ENCODE results near the gene DNAJC5. TPM values are rescaled to one million over a fixed set of nuclear protein-coding genes. Genes with fewer than 3 reads are reported as not detected.
"Not testable (repeated sequence)": the region's sequence is repeated elsewhere in the genome, so short reads cannot be mapped to it uniquely, and the experiment has no call there.

Gene DNAJC5
- polyA plus RNA-seq, 3 donors = 19.0 to 22.9 (median 21.1) TPM

GRCh38 chr20:63929473-63929883, 34.6 kb downstream of the DNAJC5 start:
- H3K27ac ChIP-seq (ENCODE audit: low read depth, low read length) = not testable (repeated sequence)
- WGBS, 3 donors = 96 to 97% (median 96%) methylated on average over 31 of the region's 31 CpGs

GRCh38 chr20:63930971-63931553, 36.1 kb downstream of the DNAJC5 start:
- H3K27ac ChIP-seq (ENCODE audit: low read depth, low read length) = no peak overlapping the region
- WGBS, 3 donors = 81 to 92% (median 90%) methylated on average over 37 of the region's 37 CpGs

GRCh38 chr20:63931735-63932134, 36.8 kb downstream of the DNAJC5 start:
- WGBS, 3 donors = 91 to 97% (median 95%) methylated on average over 19 of the region's 19 CpGs
- no peak overlapping the region for H3K27ac ChIP-seq (ENCODE audit: low read depth, low read length)

GRCh38 chr20:63932606-63933160, 37.8 kb downstream of the DNAJC5 start:
- H3K27ac ChIP-seq (ENCODE audit: low read depth, low read length) = no peak overlapping the region
- 91 to 92% (median 92%) methylated on average over 17 of the region's 17 CpGs for WGBS, 3 donors

- H3K27ac ChIP-seq (ENCODE audit: low read depth, low read length) = no peak overlapping the region
- 84 to 88% (median 86%) methylated on average over 5 of the region's 5 CpGs for WGBS, 3 donors
These were observed 38.7 kb downstream of the DNAJC5 start for GRCh38 chr20:63933646-63934045.

GRCh38 chr20:63934271-63935068, 39.5 kb downstream of the DNAJC5 start:
- no peak overlapping the region for H3K27ac ChIP-seq (ENCODE audit: low read depth, low read length)
- WGBS, 3 donors = 84 to 86% (median 84%) methylated on average over 37 of the region's 37 CpGs

GRCh38 chr20:63935447-63935846, 40.5 kb downstream of the DNAJC5 start:
- 94 to 95% (median 94%) methylated on average over 9 of the region's 9 CpGs for WGBS, 3 donors
- H3K27ac ChIP-seq (ENCODE audit: low read depth, low read length) = no peak overlapping the region

GRCh38 chr20:63937596-63937995, 42.7 kb downstream of the DNAJC5 start:
- H3K27ac ChIP-seq (ENCODE audit: low read depth, low read length) = no peak overlapping the region
- 84 to 87% (median 86%) methylated on average over 14 of the region's 14 CpGs for WGBS, 3 donors

- WGBS, 3 donors = 68 to 90% (median 73%) methylated on average over 23 to 33 of the region's 33 CpGs
- no peak overlapping the region for H3K27ac ChIP-seq (ENCODE audit: low read depth, low read length)
These were observed 44.4 kb downstream of the DNAJC5 start for GRCh38 chr20:63939061-63939935.

- 89 to 92% (median 90%) methylated on average over 23 of the region's 23 CpGs for WGBS, 3 donors
- no peak overlapping the region for H3K27ac ChIP-seq (ENCODE audit: low read depth, low read length)
These were observed 45.1 kb downstream of the DNAJC5 start for GRCh38 chr20:63940071-63940471.

GRCh38 chr20:63940472-63941266, 45.7 kb downstream of the DNAJC5 start:
- no peak overlapping the region for H3K27ac ChIP-seq (ENCODE audit: low read depth, low read length)
- WGBS, 3 donors = 89 to 94% (median 94%) methylated on average over 58 of the region's 58 CpGs

GRCh38 chr20:63941282-63942081, 46.6 kb downstream of the DNAJC5 start:
- H3K27ac ChIP-seq (ENCODE audit: low read depth, low read length) = no peak overlapping the region
- 56 to 74% (median 58%) methylated on average over 33 to 35 of the region's 39 CpGs for WGBS, 3 donors

GRCh38 chr20:63942250-63942951, 47.5 kb downstream of the DNAJC5 start:
- WGBS, 3 donors = 47 to 61% (median 49%) methylated on average over 29 to 30 of the region's 30 CpGs
- H3K27ac ChIP-seq (ENCODE audit: low read depth, low read length) = no peak overlapping the region

- H3K27ac ChIP-seq (ENCODE audit: low read depth, low read length) = no peak overlapping the region
- 74 to 78% (median 76%) methylated on average over 19 of the region's 19 CpGs for WGBS, 3 donors
These were observed 48.3 kb downstream of the DNAJC5 start for GRCh38 chr20:63942969-63943807.

- no peak overlapping the region for H3K27ac ChIP-seq (ENCODE audit: low read depth, low read length)
- 94 to 97% (median 94%) methylated on average over 3 of the region's 3 CpGs for WGBS, 3 donors
These were observed 48.8 kb downstream of the DNAJC5 start for GRCh38 chr20:63943808-63944077.

Data from adipose tissue (tissue), 3 donors.